GM19023 (cell line): ENCODE data around the gene CCDC196.

Source experiments
- ATAC-seq: cut with Tn5 transposase; IDR thresholded peaks from one replicate; pipeline ENCODE4 v1.9.1; 2021; ENCODE audit warnings: mild to moderate bottlenecking, moderate library complexity; ENCODE audit not compliant: unreplicated experiment

The CCDC196 gene, protein sequence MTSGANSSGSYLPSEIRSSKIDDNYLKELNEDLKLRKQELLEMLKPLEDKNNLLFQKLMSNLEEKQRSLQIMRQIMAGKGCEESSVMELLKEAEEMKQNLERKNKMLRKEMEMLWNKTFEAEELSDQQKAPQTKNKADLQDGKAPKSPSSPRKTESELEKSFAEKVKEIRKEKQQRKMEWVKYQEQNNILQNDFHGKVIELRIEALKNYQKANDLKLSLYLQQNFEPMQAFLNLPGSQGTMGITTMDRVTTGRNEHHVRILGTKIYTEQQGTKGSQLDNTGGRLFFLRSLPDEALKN

DNA sequence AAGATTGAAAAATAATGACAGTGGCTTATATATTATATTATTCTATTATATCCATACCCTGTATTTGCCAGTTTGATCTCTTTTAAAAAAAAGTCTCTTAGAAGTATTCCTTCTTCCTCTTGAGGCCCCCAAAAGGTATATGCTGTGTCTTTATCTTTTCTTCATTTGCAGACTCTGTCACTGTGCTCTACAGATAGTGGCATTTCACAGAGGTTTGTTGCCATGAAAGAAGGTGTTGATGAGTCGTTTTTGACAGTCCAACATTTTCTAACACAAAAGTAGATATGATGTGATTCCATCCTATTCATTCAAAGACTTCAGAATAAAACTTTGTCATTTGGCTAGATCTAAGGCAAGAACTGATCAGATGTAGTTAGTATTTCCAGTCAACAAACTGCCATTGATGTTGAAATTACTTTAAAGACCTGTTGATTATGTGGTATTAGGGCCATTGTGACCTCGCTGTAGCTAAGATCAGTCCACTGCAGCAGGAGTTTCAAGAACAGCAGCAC lies at the start of gene CCDC196:
Gene CCDC196 (plus strand): TSS at position 462 of the 512 bp plus-strand sequence. CDS start 132 bp downstream, outside the sequence.
- no peak for ATAC-seq

DNA sequence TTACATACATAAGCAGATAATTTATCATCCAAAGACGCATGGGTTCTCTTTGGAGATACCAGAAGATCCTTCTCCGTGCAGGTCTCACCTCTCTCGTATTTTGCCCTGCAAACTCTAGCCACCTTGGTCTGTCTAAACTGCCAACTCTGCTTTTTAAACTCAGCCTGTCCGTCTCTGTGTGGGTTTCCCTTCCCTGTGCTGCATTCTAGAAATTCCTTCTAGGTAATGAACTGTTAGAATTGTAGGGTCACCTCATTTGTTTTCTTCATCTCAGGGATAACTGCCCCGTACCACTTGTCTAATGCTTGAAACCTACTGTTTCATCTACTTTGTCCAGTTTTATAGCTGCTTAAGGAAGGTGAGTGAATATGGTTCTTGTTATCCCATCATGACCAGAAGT lies 45.4 kb upstream of the CCDC196 start:
- no peak for ATAC-seq

DNA sequence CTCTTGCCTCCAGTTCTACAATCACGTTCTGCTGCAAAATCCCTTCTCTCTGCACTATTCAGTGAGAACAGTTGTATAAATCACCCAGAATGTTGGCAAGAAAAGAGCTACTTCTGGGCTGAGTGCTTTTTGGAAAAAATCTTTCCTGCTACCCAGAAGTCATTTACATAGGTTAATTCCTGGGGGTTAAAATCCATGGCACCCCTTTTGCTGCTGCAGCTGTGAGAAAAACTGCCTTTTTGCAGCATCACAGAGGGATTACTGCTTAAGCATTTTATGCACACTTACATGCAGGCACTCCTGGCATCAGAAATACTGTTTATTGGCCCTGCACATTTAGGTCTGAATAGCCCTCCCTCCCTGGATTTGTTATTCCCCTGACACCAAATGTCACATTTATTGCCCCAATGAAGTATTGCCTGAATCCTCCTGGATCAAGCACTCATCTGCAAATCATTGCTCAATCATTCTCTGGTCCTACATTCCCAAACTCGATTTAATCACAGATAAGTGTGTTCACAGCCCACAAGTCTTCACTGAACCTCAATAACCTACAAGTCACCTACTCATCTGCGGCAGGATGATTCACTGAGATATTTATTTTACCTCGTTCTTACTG lies 43.1 kb upstream of the CCDC196 start:
- no peak for ATAC-seq

- no peak for ATAC-seq
These were observed 42.4 kb upstream of the CCDC196 start for GRCh38 chr14:66443785-66444184.

GRCh38 chr14:66444271-66444927 lies 41.8 kb upstream of the CCDC196 start:
- no peak for ATAC-seq

- no peak for ATAC-seq
These were observed 40.2 kb upstream of the CCDC196 start for GRCh38 chr14:66445936-66446335.

GRCh38 chr14:66453469-66453868 lies 32.7 kb upstream of the CCDC196 start:
- ATAC-seq = no peak

GRCh38 chr14:66459603-66460002 lies 26.6 kb upstream of the CCDC196 start:
- ATAC-seq = no peak

- no peak for ATAC-seq
These were observed 21.9 kb upstream of the CCDC196 start for GRCh38 chr14:66464261-66464660.

GRCh38 chr14:66468778-66469367 lies 17.3 kb upstream of the CCDC196 start:
- ATAC-seq = no peak

DNA sequence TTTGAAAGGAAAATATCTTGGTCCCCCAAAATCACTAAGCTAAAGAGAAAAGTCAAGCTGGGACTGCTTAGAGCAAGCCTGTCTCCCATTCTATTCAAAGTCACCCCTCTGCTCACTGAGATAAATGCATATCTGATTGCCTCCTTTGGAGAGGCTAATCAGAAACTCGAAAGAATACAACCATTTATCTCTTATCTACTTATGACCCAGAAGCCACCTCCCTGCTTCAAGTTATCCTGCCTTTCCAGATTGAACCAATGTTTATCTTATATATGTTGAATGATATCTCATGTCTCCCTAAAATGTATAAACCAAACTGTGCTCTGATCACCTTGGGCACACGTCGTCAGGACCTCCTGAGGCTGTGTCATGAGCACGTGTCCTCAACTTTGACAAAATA lies 14.6 kb upstream of the CCDC196 start:
- no peak for ATAC-seq

- ATAC-seq = no peak
These were observed 13.9 kb upstream of the CCDC196 start for GRCh38 chr14:66472251-66472650.

- no peak for ATAC-seq
These were observed 12.9 kb upstream of the CCDC196 start for GRCh38 chr14:66473223-66473622.

DNA sequence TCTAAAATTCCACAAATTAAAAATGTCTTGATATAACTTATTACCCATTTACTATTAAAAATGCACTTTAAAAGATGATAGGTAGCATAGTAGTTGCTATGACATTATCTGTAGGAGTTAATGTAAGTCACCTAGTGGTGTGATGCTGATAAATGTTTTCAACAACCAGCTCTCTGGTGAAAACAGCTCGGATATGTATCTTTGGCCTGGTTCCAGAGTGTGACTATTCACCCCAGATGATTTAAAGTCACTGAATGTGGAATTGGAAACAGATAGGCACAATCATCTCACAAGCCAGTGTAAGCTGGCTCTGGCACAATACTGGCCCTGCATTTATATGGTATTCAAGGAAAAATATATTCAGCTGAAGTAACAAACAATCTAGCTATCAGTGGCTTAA lies 9.2 kb upstream of the CCDC196 start:
- ATAC-seq = no peak

DNA sequence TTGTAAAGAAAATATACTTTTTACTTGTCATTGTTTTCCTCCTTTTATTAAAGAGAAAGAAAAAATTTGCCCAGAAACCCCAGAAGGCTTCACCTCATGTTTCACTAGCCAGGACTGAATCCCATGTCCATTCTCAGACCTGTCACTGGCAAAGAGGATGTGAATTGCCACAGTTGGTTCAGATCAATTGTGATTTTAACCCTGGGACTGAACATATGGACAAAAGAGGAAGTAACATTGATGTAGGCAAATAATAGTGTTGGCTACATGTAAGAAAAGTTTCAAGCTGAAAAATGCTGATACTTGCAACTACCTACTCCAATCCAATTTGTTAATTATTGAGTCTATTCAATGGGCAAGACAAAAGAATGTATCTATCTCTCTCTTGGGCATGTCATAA lies 8.6 kb upstream of the CCDC196 start:
- no peak for ATAC-seq

- ATAC-seq = no peak
These were observed 3.3 kb upstream of the CCDC196 start for GRCh38 chr14:66482873-66483272.

DNA sequence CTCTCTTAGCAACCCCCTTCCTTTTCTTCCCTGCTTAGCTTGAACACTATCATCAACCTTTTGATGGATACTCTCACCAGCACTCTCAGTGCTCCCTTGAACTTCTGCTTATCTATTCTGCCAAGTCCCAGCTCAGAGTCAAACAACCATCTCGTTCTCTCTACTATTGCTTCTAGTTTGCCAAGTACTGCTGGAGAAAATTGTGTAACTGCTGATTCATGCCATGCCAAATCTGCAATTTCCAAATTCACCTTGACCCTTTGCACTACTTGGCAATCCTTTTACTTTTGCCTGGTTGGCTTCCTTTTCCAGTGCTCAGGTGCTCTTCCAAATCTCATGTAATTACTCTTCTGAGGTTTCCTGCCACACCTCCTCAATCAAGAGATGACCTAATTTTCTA lies 2.8 kb upstream of the CCDC196 start:
- ATAC-seq = no peak

- no peak for ATAC-seq
These were observed 1.1 kb upstream of the CCDC196 start for GRCh38 chr14:66485029-66485428.

DNA sequence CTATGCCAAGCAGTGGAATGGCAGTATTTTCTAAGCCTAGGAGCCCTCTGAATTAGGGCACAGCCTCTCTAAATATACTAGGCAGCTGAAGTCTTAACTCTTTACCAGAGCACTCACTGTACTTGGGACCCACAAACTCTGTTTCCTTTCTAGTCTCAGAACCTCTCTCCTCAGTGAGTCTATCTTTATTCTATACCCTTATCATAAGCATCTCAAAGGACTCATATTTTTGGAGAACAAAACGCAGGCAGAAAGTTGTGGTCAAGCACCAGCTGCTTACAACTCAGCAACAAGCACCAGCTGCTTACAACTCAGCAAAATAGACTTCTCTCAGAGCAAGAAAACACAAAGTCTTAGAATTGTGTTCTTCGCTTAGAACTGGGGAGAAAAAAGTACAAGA lies 993 bp downstream of the CCDC196 start:
- no peak for ATAC-seq

- ATAC-seq = no peak
These were observed 4.3 kb downstream of the CCDC196 start for GRCh38 chr14:66490143-66491111.
